Coronary artery (tissue), 2 donors: ENCODE measurements around the gene ADGRF5.

Source experiments
- DNase-seq: peaks from one replicate; pipeline ENCODE4 v3.0.0-alpha.2; 2017; ENCODE audit warnings: low spot score
- H3K27ac ChIP-seq, 2 donors: fragments of 200-600 bp; sonication (generic); one replicate each; pipeline ENCODE4 v1.5.1; 2016 to 2019
- H3K4me3 ChIP-seq: fragments of 200-600 bp; sonication (generic); 2 replicates; pipeline ENCODE4 v1.5.1; 2016; ENCODE audit warnings: mild to moderate bottlenecking, moderate library complexity
- CTCF ChIP-seq: fragments of 200-600 bp; sonication (generic); IDR thresholded peaks from one replicate; pipeline ENCODE4 v1.5.1; 2019; ENCODE audit warnings: antibody characterized with exemption

Gene ADGRF5

DNA sequence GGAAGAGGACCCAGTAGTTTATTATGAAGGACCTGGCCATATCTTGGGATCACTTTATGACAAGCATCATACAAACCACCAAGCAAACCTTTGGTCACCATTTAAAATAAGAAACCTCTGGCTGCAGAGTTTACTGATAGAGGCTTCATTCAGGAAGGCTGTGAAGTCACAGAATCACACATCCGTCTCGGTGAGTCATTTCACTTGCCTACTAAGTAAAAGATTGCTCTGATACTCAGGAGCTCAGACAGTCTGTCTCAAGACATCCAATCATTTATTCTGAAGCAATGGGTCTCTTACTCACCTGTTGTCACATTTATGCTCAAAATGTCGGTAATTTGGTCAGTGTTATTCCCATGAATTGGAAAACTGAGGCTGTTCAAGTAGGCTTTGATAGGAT, 33.7 kb downstream of the ADGRF5 start:
- DNase-seq = no peak
- TF ChIP-seq CTCF = no peak
- Histone ChIP-seq H3K27ac (no peak overlapping the region), H3K4me3 (no peak overlapping the region)

GRCh38 chr6:46882645-46883044, 39.1 kb downstream of the ADGRF5 start:
- DNase-seq = no peak
- Histone ChIP-seq H3K4me3 (no peak overlapping the region), H3K27ac (no peak overlapping the region)
- no peak for TF ChIP-seq CTCF

- TF ChIP-seq CTCF = no peak
- DNase-seq = no peak
- H3K4me3 ChIP-seq = no peak overlapping the region
- H3K27ac ChIP-seq = no peak overlapping the region
These were observed 42.7 kb downstream of the ADGRF5 start for GRCh38 chr6:46879003-46879402.

DNA sequence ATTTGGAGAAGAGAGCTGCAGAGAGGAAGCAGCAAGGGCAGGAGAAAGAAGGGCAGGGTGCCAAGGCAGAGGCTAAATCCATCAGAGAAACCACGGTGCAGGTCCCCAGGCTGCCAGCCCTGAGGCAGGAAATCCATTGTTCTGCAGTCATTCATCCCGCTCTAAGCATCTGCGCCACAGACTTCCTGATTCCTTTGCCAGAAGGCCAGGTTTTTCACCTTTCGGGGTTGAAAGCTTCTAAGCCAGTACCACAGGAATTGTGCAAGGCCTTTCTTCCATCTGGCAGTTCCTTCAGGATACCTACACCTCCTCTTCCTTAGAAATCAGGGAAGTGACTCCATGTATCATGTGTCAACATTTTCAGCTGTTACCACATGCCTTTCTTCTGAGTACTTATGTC, 45.6 kb downstream of the ADGRF5 start:
- no peak for DNase-seq
- Histone ChIP-seq H3K4me3 (no peak overlapping the region), H3K27ac (no peak overlapping the region)
- no peak for TF ChIP-seq CTCF

- no peak for TF ChIP-seq CTCF
- DNase-seq = no peak
- no peak overlapping the region for H3K27ac ChIP-seq
- H3K4me3 ChIP-seq = no peak overlapping the region
These were observed 54.3 kb downstream of the ADGRF5 start for GRCh38 chr6:46867411-46867810.

- no peak for TF ChIP-seq CTCF
- Histone ChIP-seq H3K27ac (no peak overlapping the region), H3K4me3 (no peak overlapping the region)
- DNase-seq = no peak
These were observed 56.5 kb downstream of the ADGRF5 start for GRCh38 chr6:46865221-46865620.

DNA sequence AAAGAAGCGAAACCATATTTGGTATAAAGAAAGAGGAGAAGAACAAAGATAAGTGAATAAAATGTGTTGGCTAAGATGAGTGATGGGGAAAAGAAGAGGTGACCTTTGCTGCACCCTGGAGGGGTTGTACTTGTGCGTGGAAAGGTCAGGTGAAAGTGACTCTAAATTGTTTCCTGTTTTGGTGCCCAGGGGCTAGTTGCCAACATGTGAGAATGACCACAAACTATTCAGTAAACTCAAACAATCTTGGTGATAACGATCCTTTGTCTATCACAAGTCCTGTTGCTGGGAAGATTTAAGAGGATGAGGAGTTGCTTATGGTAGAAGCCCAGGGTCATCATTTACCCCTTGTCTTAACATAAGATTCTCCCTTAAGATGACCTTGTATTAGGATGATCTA, 57.9 kb downstream of the ADGRF5 start:
- no peak for DNase-seq
- no peak for TF ChIP-seq CTCF
- Histone ChIP-seq H3K27ac (no peak overlapping the region), H3K4me3 (no peak overlapping the region)
